HG02678 (cell line): ENCODE measurements around the gene CDKL1.

Source experiments
- ATAC-seq: cut with Tn5 transposase; IDR thresholded peaks from one replicate; pipeline ENCODE4 v1.9.1; 2021; ENCODE audit warnings: mild to moderate bottlenecking, moderate library complexity; ENCODE audit not compliant: unreplicated experiment

Gene CDKL1

GRCh38 chr14:50288146-50288545, 108.5 kb downstream of the CDKL1 start:
- ATAC-seq = no peak

GRCh38 chr14:50285861-50286260, 110.8 kb downstream of the CDKL1 start:
- ATAC-seq = no peak
